ENCODE results near the gene FAM135A. TPM values are rescaled to one million over a fixed set of nuclear protein-coding genes. Genes with fewer than 3 reads are reported as not detected.

Gene FAM135A
- total RNA-seq (10 to 100 TPM; 32.7 to 93.0 TPM), polyA plus RNA-seq (ENCODE audit: insufficient read length in 2 of 2) (10 to 100 TPM; 35.5 to 43.6 TPM)
- long read RNA-seq, donor 1, partial matches to known transcripts: 0 of 2 reads
- long read RNA-seq, donor 1, other reads (novel, unspliced or antisense): 0 of 2 reads
- long read RNA-seq, donor 2: 0 reads
- long read RNA-seq, donor 3: 0 reads
- long read RNA-seq, donor 4, partial matches to known transcripts: 7 of 7 reads
- long read RNA-seq, donor 4, other reads (novel, unspliced or antisense): 0 of 7 reads

GRCh38 chr6:70413114-70413991 lies at the start of gene FAM135A:
Gene FAM135A (plus strand): TSS chr6:70413508. CDS start chr6:70428343, 14,835 bp downstream.
- Histone ChIP-seq H3K4me3 (ENCODE audit: low read depth, low read length) (peak within 1 kb of the TSS; percentile 72), H3K36me3 (ENCODE audit: control insufficient read depth, insufficient read depth, low read length) (peaks cover 2% of the 10 kb centered on the region), H3K9me3 (ENCODE audit: control insufficient read depth, insufficient read depth, low read length) (no peaks in the 10 kb centered on the region), H3K27ac (ENCODE audit: low read depth, low read length) (peak within 1 kb of the TSS; percentile 81), H3K4me1 (ENCODE audit: control insufficient read depth, insufficient read depth, low read length) (peaks cover 3% of the 10 kb centered on the region), H3K27me3 (ENCODE audit: control insufficient read depth, insufficient read depth, low read length) (no peaks in the 10 kb centered on the region)
- under 1% methylated on average over 87 of the region's 89 CpGs for WGBS (ENCODE audit: insufficient coverage)
- peak; percentile 97 to 100 (median 98) for DNase-seq (ENCODE audit: low read depth in 4 of 6, low spot score in 6 of 6)

DNA sequence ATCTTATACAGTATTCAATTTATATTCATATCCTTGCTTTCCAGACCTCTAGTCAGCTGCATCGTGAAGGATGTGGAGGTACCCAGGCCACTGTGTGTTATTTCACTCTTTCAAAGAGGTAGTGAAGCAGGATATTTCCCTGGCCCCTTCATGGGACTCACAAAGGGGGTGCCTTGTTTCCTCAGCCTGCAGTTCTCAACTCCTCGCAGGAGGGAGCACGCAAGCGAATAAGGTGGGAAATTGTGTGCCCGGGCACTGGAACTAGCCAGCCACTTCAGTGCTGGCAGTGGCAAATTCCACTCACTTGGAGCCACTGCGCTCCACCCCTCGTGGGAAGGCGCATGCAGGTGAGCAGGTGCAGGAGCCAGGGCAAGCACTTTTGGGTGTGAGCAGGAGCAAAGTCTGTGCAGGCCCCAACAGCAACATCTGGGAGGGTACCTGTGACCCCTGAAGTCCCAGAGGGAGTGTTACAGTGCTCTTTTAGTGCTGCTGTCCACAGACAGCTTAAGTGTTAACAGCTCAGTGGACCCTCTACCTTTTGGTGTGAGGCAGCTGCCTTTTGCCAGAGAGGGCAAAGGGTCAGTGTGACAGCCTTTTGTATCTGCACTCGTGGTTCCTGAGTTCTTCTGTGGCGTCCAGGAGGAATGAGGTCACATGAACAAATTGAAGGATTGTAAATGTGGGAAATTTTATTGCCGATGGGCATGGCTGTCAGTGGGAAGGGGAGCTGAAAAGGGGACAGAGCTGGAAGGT lies 49.4 kb upstream of the FAM135A start:
- H3K27me3 ChIP-seq (ENCODE audit: control insufficient read depth, insufficient read depth, low read length): no peaks in the 10 kb centered on the region
- H3K4me3 ChIP-seq (ENCODE audit: low read depth, low read length): no peak overlapping the region
- H3K4me1 ChIP-seq (ENCODE audit: control insufficient read depth, insufficient read depth, low read length): no peaks in the 10 kb centered on the region
- H3K9me3 ChIP-seq (ENCODE audit: control insufficient read depth, insufficient read depth, low read length): no peaks in the 10 kb centered on the region
- no peak overlapping the region for H3K27ac ChIP-seq (ENCODE audit: low read depth, low read length)
- WGBS (ENCODE audit: insufficient coverage): 75% methylated on average over 10 of the region's 11 CpGs
- H3K36me3 ChIP-seq (ENCODE audit: control insufficient read depth, insufficient read depth, low read length): no peaks in the 10 kb centered on the region
- DNase-seq (ENCODE audit: low read depth in 4 of 6, low spot score in 6 of 6): no peak

- 0% methylated on average over 4 of the region's 5 CpGs for WGBS (ENCODE audit: insufficient coverage)
- DNase-seq (ENCODE audit: low read depth in 4 of 6, low spot score in 6 of 6): peak; percentile 19 to 84 (median 48)
These were observed 43.9 kb upstream of the FAM135A start for GRCh38 chr6:70369332-70369950.

GRCh38 chr6:70370496-70370895 lies 42.8 kb upstream of the FAM135A start:
- no CpG with 5 or more reads among the region's 4 CpGs for WGBS (ENCODE audit: insufficient coverage)
- no peak for DNase-seq (ENCODE audit: low read depth in 4 of 6, low spot score in 6 of 6)
- Histone ChIP-seq H3K27ac (ENCODE audit: low read depth, low read length) (no peak overlapping the region), H3K4me1 (ENCODE audit: control insufficient read depth, insufficient read depth, low read length) (no peaks in the 10 kb centered on the region), H3K9me3 (ENCODE audit: control insufficient read depth, insufficient read depth, low read length) (no peaks in the 10 kb centered on the region), H3K36me3 (ENCODE audit: control insufficient read depth, insufficient read depth, low read length) (no peaks in the 10 kb centered on the region), H3K4me3 (ENCODE audit: low read depth, low read length) (no peak overlapping the region), H3K27me3 (ENCODE audit: control insufficient read depth, insufficient read depth, low read length) (no peaks in the 10 kb centered on the region)

More at GRCh38 chr6:70369332-70369950, 43.9 kb upstream of the FAM135A start:
- H3K9me3 ChIP-seq (ENCODE audit: control insufficient read depth, insufficient read depth, low read length): no peaks in the 10 kb centered on the region
- H3K4me1 ChIP-seq (ENCODE audit: control insufficient read depth, insufficient read depth, low read length): no peaks in the 10 kb centered on the region
- no peak overlapping the region for H3K27ac ChIP-seq (ENCODE audit: low read depth, low read length)
- no peaks in the 10 kb centered on the region for H3K27me3 ChIP-seq (ENCODE audit: control insufficient read depth, insufficient read depth, low read length)
- H3K4me3 ChIP-seq (ENCODE audit: low read depth, low read length): no peak overlapping the region
- H3K36me3 ChIP-seq (ENCODE audit: control insufficient read depth, insufficient read depth, low read length): no peaks in the 10 kb centered on the region

GRCh38 chr6:70371454-70372105 lies 41.7 kb upstream of the FAM135A start:
- no peaks in the 10 kb centered on the region for H3K36me3 ChIP-seq (ENCODE audit: control insufficient read depth, insufficient read depth, low read length)
- no peak overlapping the region for H3K4me3 ChIP-seq (ENCODE audit: low read depth, low read length)
- no peaks in the 10 kb centered on the region for H3K27me3 ChIP-seq (ENCODE audit: control insufficient read depth, insufficient read depth, low read length)
- no CpG with 5 or more reads among the region's 1 CpG for WGBS (ENCODE audit: insufficient coverage)
- DNase-seq (ENCODE audit: low read depth in 4 of 6, low spot score in 6 of 6): peak; percentile 19 to 89 (median 28)
- H3K4me1 ChIP-seq (ENCODE audit: control insufficient read depth, insufficient read depth, low read length): no peaks in the 10 kb centered on the region
- H3K27ac ChIP-seq (ENCODE audit: low read depth, low read length): no peak overlapping the region
- no peaks in the 10 kb centered on the region for H3K9me3 ChIP-seq (ENCODE audit: control insufficient read depth, insufficient read depth, low read length)

DNA sequence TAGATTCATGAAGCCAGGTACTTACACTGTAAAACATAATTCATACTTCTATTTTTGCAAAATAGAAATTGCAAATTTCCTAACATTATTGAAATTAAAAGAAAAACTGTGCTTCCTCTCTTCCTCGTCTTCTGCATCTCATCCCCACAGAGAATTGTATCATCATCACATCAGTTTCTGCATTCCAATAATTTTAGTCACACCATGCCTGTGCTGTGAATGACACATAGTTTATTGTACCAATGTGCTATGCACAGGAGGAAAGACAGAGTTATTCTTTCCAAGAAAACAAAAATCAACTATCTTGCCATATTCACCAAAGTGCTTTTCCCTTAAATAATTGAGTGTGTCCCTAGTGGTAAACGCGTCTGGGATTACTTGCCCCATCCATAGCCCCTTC lies 38.1 kb upstream of the FAM135A start:
- no CpG with 5 or more reads among the region's 3 CpGs for WGBS (ENCODE audit: insufficient coverage)
- no peaks in the 10 kb centered on the region for H3K9me3 ChIP-seq (ENCODE audit: control insufficient read depth, insufficient read depth, low read length)
- H3K4me3 ChIP-seq (ENCODE audit: low read depth, low read length): no peak overlapping the region
- H3K36me3 ChIP-seq (ENCODE audit: control insufficient read depth, insufficient read depth, low read length): no peaks in the 10 kb centered on the region
- H3K4me1 ChIP-seq (ENCODE audit: control insufficient read depth, insufficient read depth, low read length): no peaks in the 10 kb centered on the region
- no peaks in the 10 kb centered on the region for H3K27me3 ChIP-seq (ENCODE audit: control insufficient read depth, insufficient read depth, low read length)
- DNase-seq (ENCODE audit: low read depth in 4 of 6, low spot score in 6 of 6): no peak
- H3K27ac ChIP-seq (ENCODE audit: low read depth, low read length): no peak overlapping the region

- no peak for DNase-seq (ENCODE audit: low read depth in 4 of 6, low spot score in 6 of 6)
- no peaks in the 10 kb centered on the region for H3K4me1 ChIP-seq (ENCODE audit: control insufficient read depth, insufficient read depth, low read length)
- H3K27me3 ChIP-seq (ENCODE audit: control insufficient read depth, insufficient read depth, low read length): no peaks in the 10 kb centered on the region
- no peak overlapping the region for H3K4me3 ChIP-seq (ENCODE audit: low read depth, low read length)
- no peaks in the 10 kb centered on the region for H3K9me3 ChIP-seq (ENCODE audit: control insufficient read depth, insufficient read depth, low read length)
- H3K27ac ChIP-seq (ENCODE audit: low read depth, low read length): no peak overlapping the region
- 92% methylated on average over 3 of the region's 10 CpGs for WGBS (ENCODE audit: insufficient coverage)
- no peaks in the 10 kb centered on the region for H3K36me3 ChIP-seq (ENCODE audit: control insufficient read depth, insufficient read depth, low read length)
These were observed 37.4 kb upstream of the FAM135A start for GRCh38 chr6:70375882-70376281.

DNA sequence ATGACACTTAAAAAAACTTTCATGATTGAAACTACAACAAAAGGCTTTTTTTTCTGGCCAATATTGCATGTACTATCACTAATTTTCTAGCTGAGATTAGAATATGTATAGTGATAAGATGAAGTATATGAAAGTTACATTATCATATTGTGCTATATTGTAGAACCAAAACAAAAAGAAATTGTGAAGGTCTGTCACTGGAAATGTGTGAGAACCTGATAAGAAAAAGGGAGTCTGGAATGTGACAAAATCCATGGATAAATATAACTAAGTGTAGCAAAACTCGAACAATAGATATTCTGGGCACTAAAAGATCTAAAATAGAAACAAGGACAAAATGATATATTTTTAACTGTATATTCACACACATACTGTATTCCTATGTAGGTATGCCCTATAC lies 36.7 kb upstream of the FAM135A start:
- H3K9me3 ChIP-seq (ENCODE audit: control insufficient read depth, insufficient read depth, low read length): no peaks in the 10 kb centered on the region
- H3K4me1 ChIP-seq (ENCODE audit: control insufficient read depth, insufficient read depth, low read length): no peaks in the 10 kb centered on the region
- no peaks in the 10 kb centered on the region for H3K36me3 ChIP-seq (ENCODE audit: control insufficient read depth, insufficient read depth, low read length)
- WGBS (ENCODE audit: insufficient coverage): no CpG with 5 or more reads among the region's 1 CpG
- no peaks in the 10 kb centered on the region for H3K27me3 ChIP-seq (ENCODE audit: control insufficient read depth, insufficient read depth, low read length)
- DNase-seq (ENCODE audit: low read depth in 4 of 6, low spot score in 6 of 6): no peak
- H3K27ac ChIP-seq (ENCODE audit: low read depth, low read length): no peak overlapping the region
- H3K4me3 ChIP-seq (ENCODE audit: low read depth, low read length): no peak overlapping the region

- no peak overlapping the region for H3K4me3 ChIP-seq (ENCODE audit: low read depth, low read length)
- no peaks in the 10 kb centered on the region for H3K27me3 ChIP-seq (ENCODE audit: control insufficient read depth, insufficient read depth, low read length)
- no peaks in the 10 kb centered on the region for H3K36me3 ChIP-seq (ENCODE audit: control insufficient read depth, insufficient read depth, low read length)
- H3K9me3 ChIP-seq (ENCODE audit: control insufficient read depth, insufficient read depth, low read length): no peaks in the 10 kb centered on the region
- WGBS (ENCODE audit: insufficient coverage): no CpG with 5 or more reads among the region's 3 CpGs
- no peaks in the 10 kb centered on the region for H3K4me1 ChIP-seq (ENCODE audit: control insufficient read depth, insufficient read depth, low read length)
- H3K27ac ChIP-seq (ENCODE audit: low read depth, low read length): no peak overlapping the region
- no peak for DNase-seq (ENCODE audit: low read depth in 4 of 6, low spot score in 6 of 6)
These were observed 35.9 kb upstream of the FAM135A start for GRCh38 chr6:70377372-70377771.

Measured in spinal cord (tissue), 10 donors.